Neuronal stem cell (in vitro differentiated cells): ENCODE results near the gene NPIPB2. TPM values are rescaled to one million over a fixed set of nuclear protein-coding genes. Genes with fewer than 3 reads are reported as not detected.
"Not testable (repeated sequence)": the region's sequence is repeated elsewhere in the genome, so short reads cannot be mapped to it uniquely, and the experiment has no call there.

Experiments
- DNase-seq: peaks from one replicate; pipeline ENCODE4 v3.0.0-alpha.2; 2013; ENCODE audit warnings: low spot score
- H2AFZ ChIP-seq: one replicate; pipeline ENCODE4 v1.6.1; 2013; ENCODE audit warnings: mild to moderate bottlenecking, low read length, inconsistent platforms
- H2AK5ac ChIP-seq: 2 replicates; pipeline ENCODE4 v1.6.1; 2013; ENCODE audit warnings: low read depth, mild to moderate bottlenecking, inconsistent platforms, low read length, moderate library complexity, mixed read lengths
- H2BK120ac ChIP-seq: 2 replicates; pipeline ENCODE4 v1.6.1; 2013; ENCODE audit warnings: low read depth, mild to moderate bottlenecking, inconsistent platforms, low read length, moderate library complexity, mixed read lengths
- H2BK12ac ChIP-seq: one replicate; pipeline ENCODE4 v1.6.1; 2013; ENCODE audit warnings: low read length, inconsistent platforms
- H2BK15ac ChIP-seq: 2 replicates; pipeline ENCODE4 v1.6.1; 2013; ENCODE audit warnings: mild to moderate bottlenecking, low read length, inconsistent platforms, mixed read lengths
- H2BK5ac ChIP-seq: one replicate; pipeline ENCODE4 v1.6.1; 2013; ENCODE audit warnings: inconsistent platforms, mild to moderate bottlenecking, low read length, moderate library complexity
- H3K14ac ChIP-seq: one replicate; pipeline ENCODE4 v1.6.1; 2013; ENCODE audit warnings: low read length, inconsistent platforms
- H3K18ac ChIP-seq: 2 replicates; pipeline ENCODE4 v1.6.1; 2013; ENCODE audit warnings: low read length, inconsistent platforms
- H3K23ac ChIP-seq: 2 replicates; pipeline ENCODE4 v1.6.1; 2013; ENCODE audit warnings: low read depth, mild to moderate bottlenecking, mixed read lengths, low read length, inconsistent platforms; ENCODE audit not compliant: poor library complexity
- H3K27ac ChIP-seq: replicated peaks from 3 replicates; pipeline ENCODE4 v1.5.1; 2013; ENCODE audit warnings: low read length, inconsistent platforms
- H3K27me3 ChIP-seq, 3 experiments: 2 replicates each; pipeline ENCODE4 v1.6.1; 2013; ENCODE audit warnings: low read length in 3 of 3, mild to moderate bottlenecking in 2 of 3, inconsistent platforms in 1 of 3, low read depth in 1 of 3, mixed read lengths in 1 of 3, moderate library complexity in 1 of 3; ENCODE audit not compliant: control insufficient read depth in 3 of 3, insufficient read depth in 3 of 3
- H3K36me3 ChIP-seq, 2 donors: replicated peaks in 1 of 2; 2 replicates each; pipeline ENCODE4 v1.6.1; 2013; ENCODE audit warnings: low read length in 2 of 2; ENCODE audit not compliant: control insufficient read depth in 2 of 2, insufficient read depth in 2 of 2
- H3K4ac ChIP-seq: 2 replicates; pipeline ENCODE4 v1.6.1; 2013; ENCODE audit warnings: inconsistent platforms, mild to moderate bottlenecking, low read length, moderate library complexity
- H3K4me1 ChIP-seq, 2 donors: 1 replicate in 1 of 2; 2 replicates in 1 of 2; pipeline ENCODE4 v1.6.1; 2013; ENCODE audit warnings: low read length in 2 of 2, low read depth in 1 of 2; ENCODE audit not compliant: control insufficient read depth in 2 of 2, insufficient read depth in 1 of 2
- H3K4me2 ChIP-seq: one replicate; pipeline ENCODE4 v1.6.1; 2013; ENCODE audit warnings: mild to moderate bottlenecking, low read length, inconsistent platforms; ENCODE audit not compliant: insufficient read depth, poor library complexity, severe bottlenecking
- H3K4me3 ChIP-seq, 2 donors: 2 replicates each; pipeline ENCODE4 v1.5.1; 2013; ENCODE audit warnings: low read length in 2 of 2, mild to moderate bottlenecking in 2 of 2, inconsistent platforms in 1 of 2, moderate library complexity in 1 of 2
- H3K79me1 ChIP-seq: one replicate; pipeline ENCODE4 v1.6.1; 2013; ENCODE audit warnings: low read depth, mild to moderate bottlenecking, inconsistent platforms, low read length, moderate library complexity
- H3K9ac ChIP-seq: one replicate; pipeline ENCODE4 v1.6.1; 2013; ENCODE audit warnings: mild to moderate bottlenecking, low read depth, low read length, inconsistent platforms; ENCODE audit not compliant: poor library complexity
- H3K9me3 ChIP-seq, 2 donors: replicated peaks in 1 of 2; 2 replicates each; pipeline versions ENCODE3 to v1.6.1; 2013; ENCODE audit warnings: low read length in 2 of 2, mild to moderate bottlenecking in 2 of 2, inconsistent platforms in 1 of 2, low read depth in 1 of 2, mixed read lengths in 1 of 2, moderate library complexity in 1 of 2; ENCODE audit not compliant: control insufficient read depth in 2 of 2, insufficient read depth in 1 of 2
- H4K8ac ChIP-seq: one replicate; pipeline ENCODE4 v1.6.1; 2013; ENCODE audit warnings: low read depth, mild to moderate bottlenecking, inconsistent platforms, low read length, moderate library complexity
- H4K91ac ChIP-seq: one replicate; pipeline ENCODE4 v1.6.1; 2013; ENCODE audit warnings: low read length, low read depth, mild to moderate bottlenecking, inconsistent platforms; ENCODE audit not compliant: poor library complexity
- WGBS, 2 donors: extraction: QIAGEN DNeasy Blood & Tissue Kit; methylation state at CpG; one replicate each; pipeline ENCODE4 v1.1.7; 2013; ENCODE audit warnings: missing lambda C conversion rate in 2 of 2, mixed read lengths in 1 of 2; ENCODE audit not compliant: insufficient read length in 2 of 2, insufficient replicate concordance in 1 of 2; ENCODE audit errors: extremely low coverage in 2 of 2; 5-methylcytosine and 5-hydroxymethylcytosine counted together
- polyA plus RNA-seq, 2 experiments: library from polyadenylated mRNA; stranded (reverse); fragments of 200-250 nt; gene quantifications; one replicate each; pipeline ENCODE4 v1.2.3, GENCODE V29; 2013

NPIPB2 gene
- 3.4 TPM for polyA plus RNA-seq (2013, experiment 1 of 2)
- 3.3 TPM for polyA plus RNA-seq (2013, experiment 2 of 2)

DNA sequence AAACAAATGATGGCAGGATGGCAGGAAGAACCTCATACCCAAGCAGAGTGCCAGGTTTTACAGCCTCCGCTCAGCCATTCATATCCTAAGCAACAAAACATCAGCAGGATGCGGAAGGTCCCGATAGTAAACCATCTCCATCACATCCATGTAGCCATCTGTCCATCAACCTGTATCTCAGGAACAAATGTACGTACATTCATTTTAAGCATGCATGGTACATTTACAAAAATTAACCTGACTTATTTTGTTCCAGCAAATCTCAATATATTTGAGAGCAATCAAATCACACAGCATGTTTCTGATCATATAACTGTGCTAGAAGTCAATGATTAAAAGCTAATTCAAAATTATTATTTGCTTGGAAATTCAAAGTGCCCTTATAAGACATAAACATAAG is at the start of gene NPIPB2:
Gene NPIPB2 (minus strand): TSS at position 101 of the 400 bp plus-strand sequence. CDS start 0 bp downstream, at position 101.
- not testable (repeated sequence) for H3K36me3 ChIP-seq, H3K9me3 ChIP-seq, DNase-seq, H2BK120ac ChIP-seq, H4K8ac ChIP-seq, H2BK15ac ChIP-seq, H3K23ac ChIP-seq, H2BK12ac ChIP-seq, H3K27me3 ChIP-seq, H3K18ac ChIP-seq, H2AFZ ChIP-seq, H3K79me1 ChIP-seq, H3K4ac ChIP-seq, H2AK5ac ChIP-seq, H3K14ac ChIP-seq, H2BK5ac ChIP-seq, H3K4me1 ChIP-seq, H3K4me2 ChIP-seq, H3K9ac ChIP-seq, H3K27ac ChIP-seq, H4K91ac ChIP-seq, H3K4me3 ChIP-seq
- WGBS, 2 donors: no CpG with 5 or more reads among the region's 4 CpGs

GRCh38 chr16:11990702-11991390 is 49.0 kb upstream of the NPIPB2 start:
- Histone ChIP-seq H3K27ac (no peak overlapping the region), H3K4ac (no peak overlapping the region), H3K36me3 (no peaks in the 10 kb centered on the region), H3K27me3 (no peaks in the 10 kb centered on the region), H3K9ac (no peak overlapping the region), H2AK5ac (no peak overlapping the region), H3K4me2 (no peak overlapping the region), H3K14ac (no peak overlapping the region), H2BK15ac (no peak overlapping the region), H3K4me3 (no peak overlapping the region), H3K23ac (no peak overlapping the region), H2BK120ac (no peak overlapping the region), H3K9me3 (no peaks in the 10 kb centered on the region), H4K91ac (no peak overlapping the region), H3K18ac (no peak overlapping the region), H3K4me1 (peaks cover 0 to 13% of the 10 kb centered on the region in 2 donors), H2AFZ (no peak overlapping the region), H3K79me1 (no peaks in the 10 kb centered on the region), H2BK5ac (no peak overlapping the region), H4K8ac (no peak overlapping the region), H2BK12ac (no peak overlapping the region)
- no CpG with 5 or more reads among the region's 11 CpGs for WGBS, 2 donors
- DNase-seq: no peak

GRCh38 chr16:11988258-11988978 is 46.6 kb upstream of the NPIPB2 start:
- no peak overlapping the region for H3K4me2 ChIP-seq
- H3K27ac ChIP-seq: no peak overlapping the region
- no peak overlapping the region for H3K23ac ChIP-seq
- no peak overlapping the region for H4K91ac ChIP-seq
- H3K9ac ChIP-seq: no peak overlapping the region
- H3K4me1 ChIP-seq: peaks cover 0 to 7% of the 10 kb centered on the region in 2 donors
- no peak overlapping the region for H2AK5ac ChIP-seq
- no peak overlapping the region for H3K14ac ChIP-seq
- no peaks in the 10 kb centered on the region for H3K36me3 ChIP-seq
- H2AFZ ChIP-seq: no peak overlapping the region
- H3K4me3 ChIP-seq: no peak overlapping the region
- no peak overlapping the region for H2BK15ac ChIP-seq
- no peak for DNase-seq
- H3K18ac ChIP-seq: no peak overlapping the region
- no peaks in the 10 kb centered on the region for H3K9me3 ChIP-seq
- no peak overlapping the region for H2BK12ac ChIP-seq
- no peak overlapping the region for H4K8ac ChIP-seq
- H3K4ac ChIP-seq: no peak overlapping the region
- no peaks in the 10 kb centered on the region for H3K79me1 ChIP-seq
- H2BK120ac ChIP-seq: no peak overlapping the region
- no CpG with 5 or more reads among the region's 5 CpGs for WGBS, 2 donors
- H3K27me3 ChIP-seq: no peaks in the 10 kb centered on the region
- no peak overlapping the region for H2BK5ac ChIP-seq

- Histone ChIP-seq H3K27me3 (no peaks in the 10 kb centered on the region), H2BK12ac (no peak overlapping the region), H3K4me1 (peaks cover 0 to 5% of the 10 kb centered on the region in 2 donors), H4K91ac (no peak overlapping the region), H2BK5ac (no peak overlapping the region), H2AFZ (no peak overlapping the region), H4K8ac (no peak overlapping the region), H2BK15ac (no peak overlapping the region), H2AK5ac (no peak overlapping the region), H3K9ac (no peak overlapping the region), H3K9me3 (no peaks in the 10 kb centered on the region), H2BK120ac (no peak overlapping the region), H3K36me3 (no peaks in the 10 kb centered on the region), H3K79me1 (no peaks in the 10 kb centered on the region), H3K27ac (no peak overlapping the region), H3K18ac (no peak overlapping the region), H3K14ac (no peak overlapping the region), H3K4me2 (no peak overlapping the region), H3K23ac (no peak overlapping the region), H3K4me3 (no peak overlapping the region), H3K4ac (no peak overlapping the region)
- no CpG with 5 or more reads among the region's 12 CpGs for WGBS, 2 donors
- DNase-seq: no peak
Measured at GRCh38 chr16:11986521-11987057, 44.7 kb upstream of the NPIPB2 start.
